22Rv1 (cell line): ENCODE data around the gene PPARG.
"Not testable (repeated sequence)": the region's sequence is repeated elsewhere in the genome, so short reads cannot be mapped to it uniquely, and the experiment has no call there.

ENCODE experiments used
- H3K27ac ChIP-seq: fragments of 450-650 bp; 2 replicates; pipeline ENCODE4 v1.5.1; 2017
- CTCF ChIP-seq: fragments of 450-650 bp; IDR thresholded peaks from 2 replicates; pipeline ENCODE4 v1.5.1; 2017; ENCODE audit warnings: mild to moderate bottlenecking
- ZFX ChIP-seq: fragments of 450-650 bp; IDR thresholded peaks from 2 replicates; pipeline ENCODE4 v1.6.1; 2017; ENCODE audit warnings: antibody characterized with exemption, borderline replicate concordance

The PPARG gene

GRCh38 chr3:12384451-12385233 lies 95.8 kb downstream of the PPARG start:
- TF ChIP-seq ZFX, result no peak
- TF ChIP-seq CTCF, result no peak
- no peak overlapping the region for H3K27ac ChIP-seq

GRCh38 chr3:12386514-12387291 lies 97.8 kb downstream of the PPARG start:
- H3K27ac ChIP-seq, result not testable (repeated sequence)

DNA sequence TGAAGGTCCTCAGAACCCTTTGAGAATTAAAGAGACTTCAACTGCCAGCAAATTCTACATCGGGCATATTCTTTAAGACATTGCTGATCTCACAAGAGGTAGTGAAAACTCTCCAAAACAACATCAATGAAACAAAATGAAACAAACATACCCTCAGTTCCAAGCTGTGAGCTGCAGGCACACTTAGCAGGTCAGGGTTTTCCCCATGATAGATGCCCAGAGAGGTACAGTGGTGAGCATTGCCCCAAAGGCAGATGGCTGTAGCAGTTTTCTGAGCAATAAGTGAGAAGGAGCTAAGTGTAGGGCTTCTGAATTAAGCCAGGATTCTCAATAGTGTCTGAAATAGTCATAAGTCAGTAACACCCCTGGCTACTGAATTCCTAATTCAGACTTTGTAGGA lies 99.3 kb downstream of the PPARG start:
- no peak for TF ChIP-seq CTCF
- TF ChIP-seq ZFX, result no peak
- H3K27ac ChIP-seq, result no peak overlapping the region

DNA sequence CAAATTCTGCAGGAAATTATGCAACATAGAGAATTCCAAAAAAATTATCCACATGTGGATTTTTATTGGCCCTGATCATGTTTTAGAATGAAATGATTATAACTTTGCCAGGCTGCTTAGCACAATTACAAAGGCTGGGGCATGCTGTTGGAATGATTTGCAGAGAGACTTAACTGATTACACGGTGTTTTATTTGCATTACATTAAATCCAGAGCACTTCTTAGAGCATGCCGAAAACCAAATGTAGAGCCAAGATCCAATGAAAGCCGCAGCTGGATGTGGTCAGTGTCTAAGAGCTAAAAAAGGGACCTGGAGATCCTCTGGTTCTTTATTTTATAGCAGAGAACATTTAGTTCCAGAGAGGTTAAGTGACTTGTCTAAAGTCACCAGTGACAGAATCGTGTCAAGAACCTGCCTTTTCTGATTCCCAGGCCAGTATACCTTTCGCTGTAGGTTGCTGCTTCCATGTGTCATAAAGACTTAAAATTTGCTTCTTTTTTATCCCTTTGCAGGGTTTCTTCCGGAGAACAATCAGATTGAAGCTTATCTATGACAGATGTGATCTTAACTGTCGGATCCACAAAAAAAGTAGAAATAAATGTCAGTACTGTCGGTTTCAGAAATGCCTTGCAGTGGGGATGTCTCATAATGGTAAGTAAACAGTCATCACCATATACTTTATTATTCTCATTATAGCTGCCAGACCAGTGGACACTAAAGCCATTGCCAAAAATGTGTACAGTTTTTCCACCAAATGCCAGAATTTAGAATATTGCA lies 103.4 kb downstream of the PPARG start:
- H3K27ac ChIP-seq, result no peak overlapping the region
- no peak for TF ChIP-seq ZFX
- no peak for TF ChIP-seq CTCF

DNA sequence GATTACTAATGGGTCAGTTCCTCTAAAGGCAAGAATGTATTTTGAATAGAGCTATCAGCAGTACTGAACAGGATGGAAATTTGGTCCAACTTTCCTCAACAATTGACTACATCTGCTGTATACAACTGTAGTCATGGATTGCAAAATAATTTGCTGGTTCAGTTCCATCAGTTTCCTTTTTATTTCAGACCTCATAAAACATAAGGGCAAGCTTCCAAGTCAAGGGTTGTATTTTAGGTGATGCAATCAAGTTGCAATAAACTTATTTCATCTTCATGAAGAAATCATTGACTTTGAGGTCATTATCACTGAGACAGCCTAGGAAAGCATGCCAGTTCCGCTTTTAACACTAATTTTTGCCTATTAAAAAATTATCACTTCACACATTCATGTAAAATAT lies 105.0 kb downstream of the PPARG start:
- no peak overlapping the region for H3K27ac ChIP-seq
- TF ChIP-seq CTCF (no peak), ZFX (no peak)

DNA sequence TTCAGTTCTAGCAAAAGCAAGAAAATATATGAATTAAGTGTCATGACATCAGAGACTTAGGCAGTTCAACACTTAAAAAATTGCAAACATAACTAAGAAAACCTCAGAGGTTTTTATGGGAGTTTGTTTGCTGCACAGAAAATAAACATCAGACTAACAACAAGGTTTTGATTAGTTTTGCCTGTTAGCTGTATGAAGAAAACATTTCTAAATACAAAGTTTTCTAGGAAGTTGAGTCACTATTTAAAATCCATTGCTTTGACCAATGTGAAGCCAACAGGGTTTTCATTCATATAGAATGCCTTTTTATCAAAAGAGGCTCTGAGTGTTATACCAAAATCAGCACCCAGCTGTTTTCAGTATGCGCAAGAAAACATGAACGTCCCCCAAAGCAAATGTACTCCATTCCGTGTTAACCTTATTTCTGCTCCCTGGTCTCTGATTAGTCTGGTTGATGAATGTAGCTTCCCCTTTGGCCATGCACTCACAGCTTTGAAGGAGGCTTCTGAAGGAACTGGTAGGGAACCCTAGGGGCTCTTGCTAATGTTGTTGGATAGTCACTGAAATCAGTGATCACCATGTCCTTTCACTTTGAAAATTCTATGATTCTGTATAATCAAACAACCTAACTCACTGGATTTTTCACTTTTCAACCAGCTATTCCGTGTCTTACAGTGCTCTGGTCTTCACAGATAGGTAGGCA lies 105.8 kb downstream of the PPARG start:
- TF ChIP-seq ZFX (no peak), CTCF (no peak)
- H3K27ac ChIP-seq, result no peak overlapping the region

DNA sequence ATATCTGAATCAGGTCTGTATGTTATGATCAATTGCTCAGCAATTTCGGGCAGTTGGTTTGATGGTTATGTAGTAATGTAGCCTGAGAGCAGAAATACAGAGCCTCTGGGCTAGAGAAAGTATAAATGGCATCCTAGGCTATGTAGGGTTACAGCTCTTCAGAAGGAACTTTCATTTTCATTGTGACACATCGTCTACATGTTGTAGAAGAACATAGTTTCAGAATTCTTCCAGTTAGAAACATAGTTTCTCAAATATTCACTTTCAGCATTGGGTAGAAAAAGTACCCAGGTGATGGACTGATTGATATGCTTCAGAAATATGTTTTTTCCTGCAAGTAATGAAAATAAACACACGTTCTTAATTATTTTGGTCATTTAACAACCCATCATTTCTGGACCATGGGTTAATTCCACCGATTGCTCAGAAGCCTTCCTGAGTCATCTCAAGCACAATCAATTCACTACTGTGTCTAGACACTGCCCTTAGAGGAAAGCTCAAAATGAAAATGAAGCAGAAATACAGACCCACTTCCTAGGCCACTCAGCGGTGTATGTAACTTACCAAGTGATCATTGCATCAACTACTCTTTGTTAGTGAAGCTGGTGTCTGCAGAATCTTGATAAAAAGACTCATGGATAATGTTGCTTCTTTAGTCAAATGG lies 106.6 kb downstream of the PPARG start:
- no peak overlapping the region for H3K27ac ChIP-seq

More for the DNA sequence above, 106.6 kb downstream of the PPARG start:
- TF ChIP-seq ZFX (no peak), CTCF (no peak)
